Activated CD4-positive, alpha-beta memory T cell treated with anti-CD3 and anti-CD28 coated beads, Interleukin-2, amount 10 ng/mL, durations not matched to agents 7 days and 5 days (primary cell): Measurements from ENCODE around the gene YTHDF1. TPM values are rescaled to one million over a fixed set of nuclear protein-coding genes. Genes with fewer than 3 reads are reported as not detected.

ENCODE experiments used
- CTCF ChIA-PET: fragments of 350-600 bp; sonication (Branson Sonifier 250); formaldehyde crosslinking; loops from one replicate; lab custom pipeline; 2021; ENCODE audit warnings: antibody characterized with exemption, inconsistent platforms; lab: Charles Lee
- POLR2A ChIA-PET: fragments of 350-600 bp; sonication (Branson Sonifier 250); formaldehyde crosslinking; loops from one replicate; lab custom pipeline; 2021; ENCODE audit warnings: antibody characterized with exemption; lab: Charles Lee
- DNase-seq: peaks from one replicate; pipeline ENCODE4 v3.0.0-alpha.2; 2020
- H3K27ac Mint-ChIP-seq: one replicate; pipeline ENCODE4 v1.8.0; 2021; ENCODE audit warnings: mild to moderate bottlenecking, mixed read lengths
- H3K27me3 Mint-ChIP-seq: one replicate; pipeline ENCODE4 v1.8.0; 2021; ENCODE audit warnings: mixed read lengths
- H3K36me3 Mint-ChIP-seq: one replicate; pipeline ENCODE4 v1.8.0; 2021; ENCODE audit warnings: low read depth, mixed read lengths
- H3K4me1 Mint-ChIP-seq: one replicate; pipeline ENCODE4 v1.8.0; 2021; ENCODE audit warnings: mixed read lengths
- H3K4me3 Mint-ChIP-seq: one replicate; pipeline ENCODE4 v1.8.0; 2021; ENCODE audit warnings: mild to moderate bottlenecking, mixed read lengths
- H3K9me3 Mint-ChIP-seq: one replicate; pipeline ENCODE4 v1.8.0; 2021; ENCODE audit warnings: mixed read lengths
- total RNA-seq, 2 experiments: library from RNA; stranded (reverse); gene quantifications; one replicate each; pipeline ENCODE4 v1.2.3, GENCODE V29; 2021

The YTHDF1 gene
- total RNA-seq: 10 to 100 TPM; 36.1 to 36.8 TPM

DNA sequence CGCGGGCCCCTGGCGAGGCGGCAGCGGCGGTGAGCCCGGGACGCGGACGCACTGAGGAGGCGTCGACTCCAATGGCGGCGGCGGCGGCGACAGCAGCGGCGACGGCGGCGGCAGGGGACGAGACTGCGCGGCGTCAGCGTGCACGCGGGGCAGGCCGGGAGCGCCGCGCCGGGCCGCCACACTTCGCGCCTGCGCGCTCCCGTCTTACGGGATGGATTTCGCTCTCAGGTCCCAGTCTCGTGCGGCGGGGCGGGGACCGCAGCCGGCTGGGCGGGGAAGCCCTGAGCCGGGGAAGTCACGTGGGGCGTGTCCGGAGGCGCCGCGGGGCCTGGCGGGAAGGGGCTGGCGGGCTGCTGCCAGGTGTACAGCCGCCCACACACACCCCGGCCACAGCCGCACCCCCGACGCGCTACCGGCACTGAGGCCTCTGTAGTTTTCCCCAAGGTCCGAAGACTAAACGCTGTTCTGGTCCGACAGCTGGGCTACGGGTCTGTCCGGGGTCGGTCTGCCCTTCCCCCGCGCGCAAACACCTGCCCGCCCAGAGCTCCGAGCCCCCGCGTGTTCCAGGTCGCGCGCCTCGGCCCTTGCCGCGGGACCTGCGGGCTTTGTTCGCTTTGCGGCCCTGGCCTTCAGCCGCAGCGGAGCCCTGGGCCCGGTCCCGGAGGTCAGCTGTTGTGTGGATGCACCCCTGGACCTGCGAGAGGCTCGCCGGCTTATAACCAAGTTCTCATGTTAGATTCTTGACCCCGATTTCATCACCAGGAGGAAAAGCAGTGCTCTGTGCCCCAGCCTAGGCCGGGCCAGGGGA is at the start of gene YTHDF1:
TSS of gene YTHDF1 (minus strand) at position 91 of the 808 bp plus-strand sequence. CDS start 239 bp downstream, outside the sequence.
- ChIA-PET CTCF (no interaction called here), POLR2A (interaction anchor here (1.0 to 3.7 kb wide), 3 partner anchors 19 to 56 kb away, joined by 3 to 13 read pairs (median 4); partner anchors contain the start of gene ARFGAP1)
- Mint-ChIP-seq H3K36me3 (peaks cover 33% of the 10 kb centered on the region), H3K4me3 (peak within 1 kb of the TSS; percentile 94), H3K4me1 (peaks cover 40% of the 10 kb centered on the region), H3K27me3 (peaks cover 5% of the 10 kb centered on the region), H3K27ac (peak within 1 kb of the TSS; percentile 82), H3K9me3 (no peaks in the 10 kb centered on the region)
- peak; percentile 97 for DNase-seq

DNA sequence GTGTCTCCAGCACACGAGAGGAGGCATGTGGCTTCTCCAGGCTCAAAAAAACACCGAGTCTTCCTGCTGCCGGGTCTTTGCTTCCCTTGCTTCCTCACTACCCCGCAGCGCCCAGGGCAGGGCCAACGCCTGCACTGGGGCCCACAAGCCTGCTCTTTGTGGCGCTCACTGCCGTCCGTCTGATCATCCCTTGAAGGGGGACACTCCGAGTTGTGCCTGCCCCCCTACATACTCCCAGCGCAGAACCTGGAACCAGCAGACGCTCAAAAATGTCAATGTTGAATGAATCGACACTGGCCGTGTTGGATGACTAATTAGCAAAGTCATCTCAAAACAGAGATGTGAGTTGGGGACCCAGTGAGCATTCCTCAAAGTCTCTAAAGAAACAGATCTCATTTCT is 48.6 kb upstream of the YTHDF1 start:
- Mint-ChIP-seq H3K36me3 (no peaks in the 10 kb centered on the region), H3K27me3 (peaks cover 9% of the 10 kb centered on the region), H3K9me3 (no peaks in the 10 kb centered on the region), H3K4me1 (peaks cover 3% of the 10 kb centered on the region), H3K4me3 (no peak overlapping the region), H3K27ac (no peak overlapping the region)
- ChIA-PET POLR2A (no interaction called here), CTCF (no interaction called here)
- DNase-seq: no peak

DNA sequence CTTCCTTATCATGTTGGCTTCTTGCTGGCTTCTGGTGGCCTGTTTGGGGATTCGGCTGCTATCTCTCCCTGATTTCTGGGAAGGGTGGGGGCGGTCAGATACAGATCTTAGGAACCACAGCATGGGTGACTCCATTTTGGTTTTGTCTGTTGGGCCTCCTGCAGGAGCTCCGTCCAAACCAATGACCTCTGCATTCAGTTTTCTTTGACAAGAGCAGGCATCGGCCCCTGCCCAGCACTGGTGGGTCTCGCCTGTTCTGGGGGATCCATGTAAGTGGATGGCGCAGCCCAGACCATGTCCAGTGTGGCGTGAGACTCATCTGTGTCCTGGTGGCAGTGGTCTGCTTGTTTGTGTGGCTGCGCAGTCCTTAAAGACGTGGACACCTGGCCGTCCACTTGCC is 48.1 kb upstream of the YTHDF1 start:
- CTCF ChIA-PET: no interaction called here
- H3K9me3 Mint-ChIP-seq: no peaks in the 10 kb centered on the region
- H3K4me1 Mint-ChIP-seq: peaks cover 3% of the 10 kb centered on the region
- H3K4me3 Mint-ChIP-seq: no peak overlapping the region
- peaks cover 9% of the 10 kb centered on the region for H3K27me3 Mint-ChIP-seq
- no peaks in the 10 kb centered on the region for H3K36me3 Mint-ChIP-seq
- no peak overlapping the region for H3K27ac Mint-ChIP-seq
- POLR2A ChIA-PET: no interaction called here
- DNase-seq: no peak

GRCh38 chr20:63262836-63263235 is 46.9 kb upstream of the YTHDF1 start:
- H3K9me3 Mint-ChIP-seq: no peaks in the 10 kb centered on the region
- DNase-seq: no peak
- H3K27me3 Mint-ChIP-seq: peaks cover 9% of the 10 kb centered on the region
- POLR2A ChIA-PET: no interaction called here
- peaks cover 3% of the 10 kb centered on the region for H3K4me1 Mint-ChIP-seq
- H3K4me3 Mint-ChIP-seq: no peak overlapping the region
- no peaks in the 10 kb centered on the region for H3K36me3 Mint-ChIP-seq
- CTCF ChIA-PET: no interaction called here
- no peak overlapping the region for H3K27ac Mint-ChIP-seq

DNA sequence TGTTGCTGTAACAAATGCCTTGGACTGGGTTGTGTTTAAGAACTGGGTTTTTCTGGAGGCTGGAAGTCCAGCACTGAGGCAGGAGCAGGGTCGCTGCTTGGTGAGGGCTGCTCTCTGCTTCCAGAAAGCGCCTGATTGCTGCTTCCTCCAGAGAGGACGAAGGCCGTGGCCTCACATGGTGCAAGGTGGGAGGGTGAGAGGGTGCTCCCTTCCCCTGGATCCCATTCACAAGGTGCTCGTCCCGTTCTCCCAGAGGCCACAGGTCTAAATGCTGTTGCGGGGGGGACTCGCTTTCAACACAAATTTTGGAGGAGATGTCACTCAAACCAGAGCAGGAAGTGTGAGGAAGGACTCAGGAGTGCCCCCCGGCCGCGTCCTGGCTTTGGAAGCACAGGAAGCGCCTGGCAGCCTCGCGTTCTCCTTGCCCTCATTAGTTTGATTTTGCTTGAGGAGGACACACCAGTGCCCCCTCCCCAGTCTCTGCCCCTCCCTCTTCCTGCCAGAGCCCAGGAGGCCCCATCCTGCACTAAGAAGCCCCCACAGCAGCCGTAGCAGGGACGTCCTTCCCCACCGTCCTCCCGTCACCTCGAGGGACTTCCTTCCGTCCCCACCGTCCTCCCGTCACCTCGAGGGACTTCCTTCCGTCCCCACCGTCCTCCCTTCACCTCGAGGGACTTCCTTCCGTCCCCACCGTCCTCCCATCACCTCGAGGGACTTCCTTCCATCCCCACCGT is 46.0 kb upstream of the YTHDF1 start:
- no peak for DNase-seq
- POLR2A ChIA-PET: no interaction called here
- H3K4me3 Mint-ChIP-seq: no peak overlapping the region
- CTCF ChIA-PET: no interaction called here
- H3K27me3 Mint-ChIP-seq: peaks cover 8% of the 10 kb centered on the region
- H3K36me3 Mint-ChIP-seq: no peaks in the 10 kb centered on the region
- no peaks in the 10 kb centered on the region for H3K9me3 Mint-ChIP-seq
- peaks cover 3% of the 10 kb centered on the region for H3K4me1 Mint-ChIP-seq
- H3K27ac Mint-ChIP-seq: no peak overlapping the region

DNA sequence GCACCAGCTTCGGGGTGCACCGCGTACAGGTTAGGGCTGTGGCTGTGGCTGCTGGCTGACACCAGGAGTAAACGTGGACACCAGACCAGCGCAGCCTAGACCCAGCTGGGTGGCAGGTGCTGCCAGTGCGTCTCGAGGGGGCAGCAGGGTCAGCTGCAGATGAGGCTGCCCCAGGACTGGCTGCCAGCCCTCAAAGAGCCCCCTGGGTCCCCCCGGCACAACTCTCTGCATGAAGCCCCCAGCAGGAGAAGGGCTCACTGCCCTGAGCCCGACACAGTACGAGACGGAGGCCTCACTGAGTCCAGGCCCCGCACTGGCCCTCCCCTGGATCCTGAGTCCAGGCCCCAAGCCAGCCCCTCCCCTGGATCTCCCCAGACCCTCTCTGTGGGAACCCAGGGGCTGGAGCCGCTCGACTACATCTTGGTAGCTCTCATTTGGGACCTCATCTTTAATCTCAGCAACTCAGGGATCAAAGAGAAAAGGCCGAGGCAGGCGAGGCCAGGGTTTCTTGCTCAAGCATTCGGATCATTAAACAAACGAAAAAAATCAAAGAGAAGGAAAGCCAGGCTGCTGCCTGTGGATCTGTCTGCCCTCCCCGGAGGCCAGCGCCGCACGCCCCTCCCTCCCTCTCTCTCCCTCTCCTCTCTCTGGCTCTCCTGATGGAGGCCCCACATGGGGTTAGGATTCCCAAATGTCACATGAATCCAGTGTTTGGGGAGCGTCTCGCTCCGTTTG is 45.3 kb upstream of the YTHDF1 start:
- POLR2A ChIA-PET: no interaction called here
- CTCF ChIA-PET: interaction anchor here (0.9 kb wide), 1 partner anchor 38 kb away, joined by 3 read pairs; no protein-coding TSS in a partner anchor
- H3K4me3 Mint-ChIP-seq: no peak overlapping the region
- peaks cover 14% of the 10 kb centered on the region for H3K27me3 Mint-ChIP-seq
- H3K4me1 Mint-ChIP-seq: peaks cover 3% of the 10 kb centered on the region
- H3K36me3 Mint-ChIP-seq: no peaks in the 10 kb centered on the region
- no peak for DNase-seq
- no peak overlapping the region for H3K27ac Mint-ChIP-seq
- H3K9me3 Mint-ChIP-seq: no peaks in the 10 kb centered on the region

- H3K4me1 Mint-ChIP-seq: peaks cover 3% of the 10 kb centered on the region
- no peak overlapping the region for H3K27ac Mint-ChIP-seq
- POLR2A ChIA-PET: no interaction called here
- no peak for DNase-seq
- H3K36me3 Mint-ChIP-seq: no peaks in the 10 kb centered on the region
- H3K9me3 Mint-ChIP-seq: no peaks in the 10 kb centered on the region
- no peak overlapping the region for H3K4me3 Mint-ChIP-seq
- peaks cover 18% of the 10 kb centered on the region for H3K27me3 Mint-ChIP-seq
- CTCF ChIA-PET: interaction anchor here (0.9 kb wide), 1 partner anchor 37 kb away, joined by 3 read pairs; no protein-coding TSS in a partner anchor
These were observed 44.6 kb upstream of the YTHDF1 start for GRCh38 chr20:63260521-63260920.

DNA sequence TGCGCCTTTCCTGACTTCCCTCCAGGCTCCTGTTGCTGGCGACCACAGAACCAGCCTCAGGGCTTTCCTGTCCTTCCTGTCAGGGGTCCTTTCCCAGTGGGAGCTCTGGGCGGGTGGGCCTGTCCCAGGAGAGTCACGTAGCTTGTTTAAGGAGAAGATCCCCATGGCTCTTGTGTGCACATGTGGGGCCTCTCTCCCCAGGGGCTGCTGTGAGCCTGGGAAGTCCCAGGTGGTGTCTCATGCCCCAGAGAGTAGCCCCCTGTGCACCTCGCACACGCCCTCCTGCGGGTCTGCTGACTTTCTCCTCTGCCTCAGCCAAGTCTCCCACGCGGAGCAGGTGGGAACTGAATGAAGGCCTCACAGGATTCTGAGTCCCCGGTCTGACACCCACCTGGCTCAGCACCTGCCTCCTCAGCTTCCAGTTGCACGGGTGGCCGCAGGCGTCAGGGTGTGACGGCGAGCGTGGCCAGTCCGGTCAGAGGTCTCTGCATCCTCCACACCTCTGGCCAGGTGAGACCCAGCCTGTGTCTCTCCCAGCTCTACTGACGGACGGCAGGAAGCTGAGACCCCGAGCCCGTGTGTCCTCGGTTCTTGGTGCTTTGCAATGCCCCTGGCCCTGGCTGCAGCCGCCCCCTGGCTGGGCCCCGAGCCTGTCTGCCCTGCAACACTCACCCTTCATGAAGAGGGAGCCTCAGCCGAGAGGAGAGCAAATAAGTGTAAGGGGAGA is 44.0 kb upstream of the YTHDF1 start:
- Mint-ChIP-seq H3K36me3 (no peaks in the 10 kb centered on the region), H3K4me3 (no peak overlapping the region), H3K27me3 (peaks cover 25% of the 10 kb centered on the region), H3K9me3 (no peaks in the 10 kb centered on the region), H3K4me1 (peaks cover 3% of the 10 kb centered on the region), H3K27ac (no peak overlapping the region)
- DNase-seq: no peak
- POLR2A ChIA-PET: no interaction called here
- CTCF ChIA-PET: no interaction called here

DNA sequence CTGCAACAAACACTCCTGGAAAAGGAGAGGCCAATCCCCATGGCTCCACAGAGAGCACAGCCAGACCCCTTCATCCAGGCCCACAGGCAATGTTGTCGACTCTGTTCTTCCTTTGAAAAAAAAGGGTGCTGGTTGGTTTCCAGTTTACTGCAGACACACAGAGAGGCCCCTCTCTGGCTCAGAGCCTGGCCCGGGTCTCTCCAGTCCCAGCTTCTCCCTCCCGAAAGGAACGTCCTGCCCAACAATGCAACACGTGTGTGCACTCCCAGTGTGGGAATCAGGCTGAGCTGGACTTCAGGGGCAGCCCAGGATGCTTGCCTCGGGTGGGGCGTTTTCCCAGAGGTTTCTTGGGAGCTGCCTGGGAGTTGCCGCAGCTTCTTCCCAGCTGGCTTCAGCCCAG is 42.9 kb upstream of the YTHDF1 start:
- ChIA-PET POLR2A (no interaction called here), CTCF (no interaction called here)
- DNase-seq: no peak
- H3K9me3 Mint-ChIP-seq: no peaks in the 10 kb centered on the region
- no peak overlapping the region for H3K27ac Mint-ChIP-seq
- H3K4me1 Mint-ChIP-seq: peaks cover 3% of the 10 kb centered on the region
- peaks cover 25% of the 10 kb centered on the region for H3K27me3 Mint-ChIP-seq
- no peak overlapping the region for H3K4me3 Mint-ChIP-seq
- H3K36me3 Mint-ChIP-seq: no peaks in the 10 kb centered on the region

DNA sequence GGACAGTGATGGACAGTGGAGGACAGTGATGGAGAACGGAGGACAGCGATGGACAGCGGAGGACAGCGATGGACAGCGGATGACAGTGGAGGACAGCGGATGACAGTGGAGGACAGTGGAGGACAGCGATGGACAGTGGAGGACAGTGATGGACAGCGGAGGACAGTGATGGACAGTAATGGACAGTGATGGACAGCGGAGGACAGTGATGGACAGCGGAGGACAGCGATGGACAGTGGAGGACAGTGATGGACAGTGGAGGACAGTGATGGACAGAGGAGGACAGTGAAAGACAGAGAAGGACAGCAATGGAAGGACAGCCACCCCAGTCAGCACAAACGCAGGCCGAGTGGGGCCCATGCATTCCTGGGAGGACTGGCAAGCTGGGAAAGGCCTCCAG is 41.7 kb upstream of the YTHDF1 start:
- CTCF ChIA-PET: no interaction called here
- Mint-ChIP-seq H3K4me3 (no peak overlapping the region), H3K27ac (no peak overlapping the region), H3K4me1 (peaks cover 6% of the 10 kb centered on the region), H3K9me3 (no peaks in the 10 kb centered on the region), H3K36me3 (no peaks in the 10 kb centered on the region), H3K27me3 (peaks cover 31% of the 10 kb centered on the region)
- DNase-seq: no peak
- POLR2A ChIA-PET: no interaction called here

DNA sequence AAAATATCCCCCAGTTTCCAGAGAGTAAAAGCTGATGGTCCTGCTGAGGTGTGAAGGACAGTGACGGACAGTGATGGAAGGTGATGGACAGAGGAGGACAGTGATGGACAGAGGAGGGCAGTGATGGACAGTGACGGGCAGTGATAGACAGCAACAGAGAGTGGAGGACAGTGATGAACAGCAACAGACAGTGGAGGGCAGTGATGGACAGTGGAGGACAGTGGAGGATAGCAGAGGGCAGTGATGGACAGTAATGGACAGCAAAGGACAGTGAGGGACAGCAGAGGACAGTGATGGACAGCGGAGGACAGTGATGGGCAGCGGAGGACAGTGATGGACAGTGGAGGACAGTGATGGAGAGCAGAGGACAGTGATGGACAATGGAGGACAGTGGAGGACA is 41.0 kb upstream of the YTHDF1 start:
- no peaks in the 10 kb centered on the region for H3K9me3 Mint-ChIP-seq
- ChIA-PET POLR2A (no interaction called here), CTCF (interaction anchor here (1.5 kb wide), 1 partner anchor 33 kb away, joined by 5 read pairs; no protein-coding TSS in a partner anchor)

GRCh38 chr20:63255931-63256704 is 40.2 kb upstream of the YTHDF1 start:
- Mint-ChIP-seq H3K27ac (no peak overlapping the region), H3K9me3 (no peaks in the 10 kb centered on the region), H3K36me3 (no peaks in the 10 kb centered on the region), H3K4me3 (no peak overlapping the region), H3K4me1 (peaks cover 3% of the 10 kb centered on the region), H3K27me3 (peaks cover 36% of the 10 kb centered on the region)
- DNase-seq: no peak
- ChIA-PET CTCF (interaction anchor here (1.5 kb wide), 1 partner anchor 32 kb away, joined by 5 read pairs; no protein-coding TSS in a partner anchor), POLR2A (no interaction called here)

More for the DNA sequence above, 41.0 kb upstream of the YTHDF1 start:
- Mint-ChIP-seq H3K4me3 (no peak overlapping the region), H3K36me3 (no peaks in the 10 kb centered on the region), H3K27ac (no peak overlapping the region), H3K4me1 (peaks cover 4% of the 10 kb centered on the region), H3K27me3 (peaks cover 36% of the 10 kb centered on the region)
- DNase-seq: no peak
